WERI-Rb-1 (cell line): Measurements from ENCODE around the gene HDAC3.

Experiments
- DNase-seq: peaks from one replicate; pipeline ENCODE4 v3.0.0-alpha.2; 2020
- H3K27ac ChIP-seq: fragments of 250-450 bp; sonication (Bioruptor Pico); 2 replicates; pipeline ENCODE4 v1.5.1; 2020; ENCODE audit warnings: mild to moderate bottlenecking, moderate library complexity
- H3K27me3 ChIP-seq: fragments of 250-450 bp; sonication (Bioruptor Pico); 2 replicates; pipeline ENCODE4 v1.5.1; 2021; ENCODE audit warnings: mild to moderate bottlenecking, low read depth, moderate library complexity; ENCODE audit not compliant: insufficient read depth, severe bottlenecking
- H3K36me3 ChIP-seq: fragments of 250-450 bp; sonication (Bioruptor Pico); 2 replicates; pipeline ENCODE4 v1.5.1; 2020; ENCODE audit warnings: mild to moderate bottlenecking, moderate library complexity
- H3K4me3 ChIP-seq: 2 replicates; pipeline ENCODE4 v1.5.1; 2011; ENCODE audit warnings: low read depth, mild to moderate bottlenecking, control low read depth, low read length
- H3K9me3 ChIP-seq: fragments of 250-450 bp; sonication (Bioruptor Pico); 2 replicates; pipeline ENCODE4 v1.5.1; 2021; ENCODE audit warnings: mild to moderate bottlenecking, moderate library complexity; ENCODE audit not compliant: severe bottlenecking
- CTCF ChIP-seq: IDR thresholded peaks from 2 replicates; pipeline ENCODE4 v1.5.1; 2011; ENCODE audit warnings: low read depth, mild to moderate bottlenecking, control low read depth, inconsistent platforms, low read length

Gene HDAC3

GRCh38 chr5:141630570-141631140 is 6.0 kb downstream of the HDAC3 start:
- Histone ChIP-seq H3K36me3 (peaks cover 72% of the 10 kb centered on the region), H3K27ac (no peak overlapping the region), H3K4me3 (no peak overlapping the region), H3K27me3 (no peaks in the 10 kb centered on the region), H3K9me3 (no peaks in the 10 kb centered on the region)
- no peak for DNase-seq
- no peak for TF ChIP-seq CTCF

- no peak for TF ChIP-seq CTCF
- peaks cover 71% of the 10 kb centered on the region for H3K36me3 ChIP-seq
- H3K27me3 ChIP-seq: no peaks in the 10 kb centered on the region
Measured at GRCh38 chr5:141628175-141628788, 8.4 kb downstream of the HDAC3 start.

GRCh38 chr5:141623611-141624010 is 13.0 kb downstream of the HDAC3 start:
- H3K9me3 ChIP-seq: no peaks in the 10 kb centered on the region
- no peak overlapping the region for H3K4me3 ChIP-seq
- no peaks in the 10 kb centered on the region for H3K27me3 ChIP-seq
- no peak for DNase-seq
- H3K36me3 ChIP-seq: peaks cover 80% of the 10 kb centered on the region
- TF ChIP-seq CTCF: no peak
- H3K27ac ChIP-seq: no peak overlapping the region

More at GRCh38 chr5:141628175-141628788, 8.4 kb downstream of the HDAC3 start:
- H3K9me3 ChIP-seq: no peaks in the 10 kb centered on the region
- H3K27ac ChIP-seq: no peak overlapping the region
- no peak for DNase-seq
- no peak overlapping the region for H3K4me3 ChIP-seq

DNA sequence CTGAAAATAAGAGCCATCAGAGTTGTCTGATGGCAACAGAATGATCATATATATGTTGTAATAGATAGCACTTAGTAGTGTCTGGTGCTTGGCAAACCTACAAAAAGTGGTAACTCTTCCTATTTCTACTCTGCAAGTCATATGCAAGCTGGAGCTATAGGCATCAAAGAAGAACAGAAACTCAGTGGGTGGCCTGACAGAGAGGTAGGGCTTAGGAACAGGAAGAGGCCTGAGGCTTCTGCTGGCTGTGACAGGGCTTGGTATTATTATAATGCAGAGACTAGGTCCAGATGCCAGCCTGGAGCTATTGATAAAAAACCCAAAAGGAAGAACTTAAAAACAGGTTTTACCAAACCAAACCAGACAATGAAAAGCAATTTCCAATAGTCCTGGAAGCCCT is 13.5 kb downstream of the HDAC3 start:
- Histone ChIP-seq H3K4me3 (no peak overlapping the region), H3K27ac (no peak overlapping the region), H3K36me3 (peaks cover 79% of the 10 kb centered on the region), H3K27me3 (no peaks in the 10 kb centered on the region), H3K9me3 (no peaks in the 10 kb centered on the region)
- TF ChIP-seq CTCF: no peak
- no peak for DNase-seq

- Histone ChIP-seq H3K36me3 (peaks cover 44% of the 10 kb centered on the region), H3K27me3 (no peaks in the 10 kb centered on the region), H3K9me3 (no peaks in the 10 kb centered on the region), H3K27ac (peak within 1 kb of the TSS; percentile 90), H3K4me3 (peak within 1 kb of the TSS; percentile 75)
- peak; percentile 98 for DNase-seq
- TF ChIP-seq CTCF: peak; percentile 95
Measured at GRCh38 chr5:141618804-141619554, 17.7 kb downstream of the HDAC3 start, which contains the start of gene DIAPH1. DIAPH1 (minus strand) TSS chr5:141619000; CDS start chr5:141618914, 86 bp downstream.
